ENCODE measurements around the gene SCAPER. TPM values are rescaled to one million over a fixed set of nuclear protein-coding genes. Genes with fewer than 3 reads are reported as not detected.

The SCAPER gene
- total and polyA plus RNA-seq, 10 of the 15 experiments (the other 5 are each of a cell fraction or from before 2014, with no cell fraction given): 1.0 to 7.7 (median 3.9) TPM

DNA sequence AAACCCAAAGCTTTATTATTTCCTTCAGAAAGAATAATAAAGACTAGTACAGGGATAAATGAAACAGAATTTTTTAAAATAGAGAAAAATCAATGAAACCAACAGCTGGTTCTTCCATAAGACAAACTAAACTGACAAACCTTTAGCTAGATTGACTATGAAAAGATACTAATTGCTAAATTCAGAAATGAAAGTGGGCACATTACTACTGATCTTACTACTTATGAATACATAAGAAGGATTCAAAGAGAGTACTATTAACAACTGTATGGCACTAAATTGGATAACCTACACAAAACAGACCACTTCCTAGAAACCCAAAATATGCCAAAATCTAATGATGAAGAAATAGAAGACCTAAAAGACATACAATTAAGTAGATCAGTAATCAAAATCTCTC is 290.4 kb downstream of the SCAPER start:
- DNase-seq (ENCODE audit: low read depth, low spot score) (no peak), ATAC-seq (no peak), FAIRE-seq (peak; percentile 74)
- Histone ChIP-seq H3K4me1 (ENCODE audit: control insufficient read depth, insufficient read depth, low read length) (no peaks in the 10 kb centered on the region), H2AFZ (ENCODE audit: control insufficient read depth, low read depth, low read length) (no peak overlapping the region), H3K9me3 (replicated peaks; ENCODE audit: control insufficient read depth, insufficient read depth, low read length) (no peaks in the 10 kb centered on the region; the same call in 1 of the 3 replicates), H3K79me2 (ENCODE audit: control insufficient read depth, insufficient read depth, low read length) (no peaks in the 10 kb centered on the region), H3K4me3 (no peak overlapping the region), H3K36me3 (ENCODE audit: control insufficient read depth in 2 of 2, insufficient read depth in 2 of 2, low read length in 1 of 2) (no peaks in the 10 kb centered on the region), H3K27ac (ENCODE audit: control insufficient read depth, insufficient read depth) (no peak overlapping the region), H3K4me2 (ENCODE audit: control insufficient read depth, insufficient read depth) (no peak overlapping the region), H3K27me3 (replicated peaks in 1 of 2; ENCODE audit: control insufficient read depth in 2 of 2, insufficient read depth in 2 of 2, low read length in 1 of 2) (no peaks in the 10 kb centered on the region), H4K20me1 (ENCODE audit: control insufficient read depth, insufficient read depth) (no peaks in the 10 kb centered on the region), H3K9ac (ENCODE audit: control insufficient read depth, insufficient read depth, low read length) (no peak overlapping the region)
- TF ChIP-seq EGR1 (IDR thresholded peaks at IDR 0.05; ENCODE audit: borderline replicate concordance in 1 of 2, low read depth in 2 of 2, low read length in 2 of 2) (no peak), NFIC (IDR thresholded peaks at IDR 0.05; ENCODE audit: low read depth, low read length) (peak; percentile 42; the same call in 1 of the 2 replicates), ZNF592 (IDR thresholded peaks at IDR 0.05) (no peak), IKZF1 (conservative IDR thresholded peaks at IDR 0.05) (no peak), FOXM1 (IDR thresholded peaks at IDR 0.05; ENCODE audit: low read depth, low read length) (no peak), CREB1 (IDR thresholded peaks at IDR 0.05; ENCODE audit: low read depth) (no peak), STAT1 (conservative IDR thresholded peaks at IDR 0.05) (no peak), JUNB (IDR thresholded peaks at IDR 0.05) (peak; percentile 58), CEBPB (IDR thresholded peaks at IDR 0.05; ENCODE audit: borderline replicate concordance in 1 of 2, low read depth in 2 of 2, low read length in 2 of 2) (no peak), ZNF384 (IDR thresholded peaks at IDR 0.05; ENCODE audit: borderline replicate concordance, low read depth, low read length) (no peak), ZSCAN29 (IDR thresholded peaks at IDR 0.05) (no peak), MXI1 (IDR thresholded peaks at IDR 0.05; ENCODE audit: low read depth, low read length) (no peak), NBN (IDR thresholded peaks at IDR 0.05) (no peak), SMAD1 (IDR thresholded peaks at IDR 0.05; ENCODE audit: low read depth, partially characterized antibody) (no peak)
- TF ChIP-seq, protein P1, sequence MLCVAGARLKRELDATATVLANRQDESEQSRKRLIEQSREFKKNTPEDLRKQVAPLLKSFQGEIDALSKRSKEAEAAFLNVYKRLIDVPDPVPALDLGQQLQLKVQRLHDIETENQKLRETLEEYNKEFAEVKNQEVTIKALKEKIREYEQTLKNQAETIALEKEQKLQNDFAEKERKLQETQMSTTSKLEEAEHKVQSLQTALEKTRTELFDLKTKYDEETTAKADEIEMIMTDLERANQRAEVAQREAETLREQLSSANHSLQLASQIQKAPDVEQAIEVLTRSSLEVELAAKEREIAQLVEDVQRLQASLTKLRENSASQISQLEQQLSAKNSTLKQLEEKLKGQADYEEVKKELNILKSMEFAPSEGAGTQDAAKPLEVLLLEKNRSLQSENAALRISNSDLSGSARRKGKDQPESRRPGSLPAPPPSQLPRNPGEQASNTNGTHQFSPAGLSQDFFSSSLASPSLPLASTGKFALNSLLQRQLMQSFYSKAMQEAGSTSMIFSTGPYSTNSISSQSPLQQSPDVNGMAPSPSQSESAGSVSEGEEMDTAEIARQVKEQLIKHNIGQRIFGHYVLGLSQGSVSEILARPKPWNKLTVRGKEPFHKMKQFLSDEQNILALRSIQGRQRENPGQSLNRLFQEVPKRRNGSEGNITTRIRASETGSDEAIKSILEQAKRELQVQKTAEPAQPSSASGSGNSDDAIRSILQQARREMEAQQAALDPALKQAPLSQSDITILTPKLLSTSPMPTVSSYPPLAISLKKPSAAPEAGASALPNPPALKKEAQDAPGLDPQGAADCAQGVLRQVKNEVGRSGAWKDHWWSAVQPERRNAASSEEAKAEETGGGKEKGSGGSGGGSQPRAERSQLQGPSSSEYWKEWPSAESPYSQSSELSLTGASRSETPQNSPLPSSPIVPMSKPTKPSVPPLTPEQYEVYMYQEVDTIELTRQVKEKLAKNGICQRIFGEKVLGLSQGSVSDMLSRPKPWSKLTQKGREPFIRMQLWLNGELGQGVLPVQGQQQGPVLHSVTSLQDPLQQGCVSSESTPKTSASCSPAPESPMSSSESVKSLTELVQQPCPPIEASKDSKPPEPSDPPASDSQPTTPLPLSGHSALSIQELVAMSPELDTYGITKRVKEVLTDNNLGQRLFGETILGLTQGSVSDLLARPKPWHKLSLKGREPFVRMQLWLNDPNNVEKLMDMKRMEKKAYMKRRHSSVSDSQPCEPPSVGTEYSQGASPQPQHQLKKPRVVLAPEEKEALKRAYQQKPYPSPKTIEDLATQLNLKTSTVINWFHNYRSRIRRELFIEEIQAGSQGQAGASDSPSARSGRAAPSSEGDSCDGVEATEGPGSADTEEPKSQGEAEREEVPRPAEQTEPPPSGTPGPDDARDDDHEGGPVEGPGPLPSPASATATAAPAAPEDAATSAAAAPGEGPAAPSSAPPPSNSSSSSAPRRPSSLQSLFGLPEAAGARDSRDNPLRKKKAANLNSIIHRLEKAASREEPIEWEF (IDR thresholded peaks at IDR 0.05; ENCODE audit: insufficient replicate concordance, low read depth, low read length): no peak
- POLR2A ChIA-PET: no interaction called here
- no TSS peak for BruUV-seq (replicated peaks)
- in situ Hi-C loops (cut with MboI) (no loop called here), intact Hi-C loops (cut with micrococcal nuclease; ENCODE audit: unreplicated experiment) (no loop called here)
- SMC1A ChIA-PET (ENCODE audit: uncharacterized antibody, unreplicated experiment): interaction anchor here (0.8 kb wide), 1 partner anchor 39 kb away, joined by 3 read pairs; no protein-coding TSS in a partner anchor
- RAD21 ChIA-PET (ENCODE audit: unreplicated experiment): interaction anchor here (1.0 kb wide), 1 partner anchor 39 kb away, joined by 3 read pairs; no protein-coding TSS in a partner anchor
- CTCF ChIA-PET: no interaction called here

Measured in GM12878 (cell line).